Skin of body (tissue), 2 donors: ENCODE measurements around the gene ME3. TPM values are rescaled to one million over a fixed set of nuclear protein-coding genes. Genes with fewer than 3 reads are reported as not detected.
"Not testable (repeated sequence)": the region's sequence is repeated elsewhere in the genome, so short reads cannot be mapped to it uniquely, and the experiment has no call there.

Experiments used
- DNase-seq: peaks from one replicate; lab custom pipeline; 2025; lab: John Stamatoyannopoulos, UW
- total RNA-seq: library from RNA; depleted of rRNA; stranded (reverse); fragments of >200 nt; gene quantifications from one replicate; pipeline ENCODE4 v1.2.3, GENCODE V29; 2014

Gene ME3
- total RNA-seq, 1 donor from 2014 or later = 17.8 TPM

GRCh38 chr11:86666193-86666592 lies 6.2 kb downstream of the ME3 start:
- no peak for DNase-seq

GRCh38 chr11:86664930-86665329 lies 7.5 kb downstream of the ME3 start:
- DNase-seq = no peak

GRCh38 chr11:86663761-86664160 lies 8.7 kb downstream of the ME3 start:
- no peak for DNase-seq

- no peak for DNase-seq
Observed at GRCh38 chr11:86663291-86663690, 9.1 kb downstream of the ME3 start.

GRCh38 chr11:86660736-86661135 lies 11.7 kb downstream of the ME3 start:
- no peak for DNase-seq

DNA sequence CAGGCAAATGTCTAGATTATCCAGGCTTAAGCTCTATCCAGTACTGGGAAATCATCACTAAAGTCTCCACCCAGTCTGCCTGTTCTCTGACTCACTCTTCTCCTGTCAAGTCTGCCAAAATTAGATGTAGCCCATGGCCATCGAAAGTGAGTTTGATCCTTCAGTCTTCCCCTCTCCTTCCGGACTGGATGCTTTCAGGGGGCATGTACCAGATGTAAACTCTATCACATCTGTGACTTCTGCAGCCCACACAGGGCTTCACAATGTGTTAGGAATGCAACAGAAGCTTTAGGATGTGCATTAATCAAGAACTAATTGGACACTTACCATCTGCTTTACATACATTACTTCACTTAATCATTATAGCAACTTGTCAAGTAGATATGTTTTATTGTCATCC lies 12.3 kb downstream of the ME3 start:
- no peak for DNase-seq

- no peak for DNase-seq
Observed at GRCh38 chr11:86658534-86658933, 13.9 kb downstream of the ME3 start.

DNA sequence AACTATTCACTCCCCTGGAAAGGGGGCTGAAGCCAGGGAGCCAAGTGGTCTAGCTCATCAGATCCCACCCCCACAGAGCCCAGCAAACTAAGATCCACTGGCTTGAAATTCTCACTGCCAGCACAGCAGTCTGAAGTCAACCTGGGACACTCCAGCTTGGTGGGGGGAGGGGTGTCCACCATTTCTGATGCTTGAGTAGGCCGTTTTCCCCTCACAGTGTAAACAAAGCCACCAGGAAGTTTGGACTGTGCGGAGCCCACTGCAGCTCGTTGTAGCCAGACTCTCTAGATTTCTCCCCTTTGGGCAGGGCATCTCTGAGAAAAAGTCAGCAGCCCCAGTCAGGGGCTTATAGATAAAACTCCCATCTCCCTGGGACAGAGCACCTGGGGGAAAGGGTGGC lies 27.2 kb downstream of the ME3 start:
- not testable (repeated sequence) for DNase-seq

DNA sequence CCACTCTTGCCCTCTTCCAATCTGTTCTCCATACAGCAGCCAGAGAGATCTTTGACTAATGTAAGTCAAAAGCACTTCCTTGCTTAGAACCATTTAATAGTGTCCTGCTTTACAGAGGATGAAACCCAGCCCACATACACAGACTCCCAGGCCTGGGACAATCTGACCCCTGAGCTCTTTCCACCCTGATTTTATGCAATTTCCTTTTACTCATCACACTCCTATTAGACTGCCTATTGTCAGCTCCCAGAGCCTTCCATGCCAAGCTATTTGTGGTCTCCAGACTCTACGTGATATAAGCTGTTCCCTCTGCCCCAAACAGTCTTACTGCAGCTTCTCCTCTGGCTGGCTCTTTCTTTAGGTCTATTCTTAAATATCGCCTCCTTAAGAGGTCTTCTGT lies 28.1 kb downstream of the ME3 start:
- no peak for DNase-seq

DNA sequence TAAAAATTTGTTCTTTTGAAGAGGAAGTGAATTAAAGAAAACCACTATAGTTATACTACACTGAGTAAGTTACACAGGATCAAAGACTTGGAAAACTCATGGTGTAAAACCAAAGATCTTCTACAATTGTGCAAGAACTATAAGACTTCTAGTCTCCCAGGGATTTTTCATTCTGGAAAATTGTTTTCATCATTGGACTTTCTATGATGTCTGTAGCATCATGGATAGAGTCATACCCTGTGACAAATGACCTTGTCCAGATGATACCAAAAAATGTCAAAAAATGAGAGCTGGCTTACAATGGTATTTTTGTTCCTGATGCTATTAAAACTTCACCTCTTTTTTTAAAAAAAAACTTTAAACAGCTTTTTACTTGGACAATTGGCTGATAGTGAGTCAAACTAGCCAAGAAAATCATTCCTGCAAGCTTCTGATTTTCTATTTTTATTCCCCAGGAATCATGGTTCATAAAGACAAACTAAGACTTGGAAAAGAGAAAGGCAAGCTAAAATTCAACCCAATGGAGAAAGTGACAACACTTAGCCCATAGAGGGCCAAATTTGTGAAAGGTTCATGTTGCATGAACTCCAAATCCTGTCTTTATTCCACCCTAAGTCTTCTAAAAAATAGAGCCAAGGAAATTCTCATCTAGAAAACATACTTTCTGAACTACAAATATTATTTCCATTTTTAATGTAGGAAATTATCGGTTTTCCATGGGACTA lies 30.7 kb downstream of the ME3 start:
- no peak for DNase-seq

DNA sequence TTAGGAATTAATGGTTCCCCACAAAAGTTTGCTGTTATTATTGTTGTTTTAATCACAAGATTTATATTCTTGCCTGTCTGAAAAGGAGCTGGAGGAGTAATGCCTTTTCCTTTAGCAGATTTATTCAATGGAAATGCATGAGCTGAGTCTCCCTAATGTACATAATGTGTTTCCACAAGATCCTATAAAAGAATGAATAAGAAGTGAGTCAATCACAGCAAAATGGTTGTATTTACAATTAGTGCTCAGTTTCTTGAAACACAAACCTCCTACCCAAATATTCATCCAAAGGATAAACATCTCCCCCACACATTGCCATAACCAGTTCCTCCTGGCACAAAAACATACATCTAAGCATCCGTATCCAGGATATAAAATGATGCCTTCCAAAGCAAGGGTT lies 33.3 kb downstream of the ME3 start:
- no peak for DNase-seq

- DNase-seq = no peak
Observed at GRCh38 chr11:86638673-86639072, 33.7 kb downstream of the ME3 start.

DNA sequence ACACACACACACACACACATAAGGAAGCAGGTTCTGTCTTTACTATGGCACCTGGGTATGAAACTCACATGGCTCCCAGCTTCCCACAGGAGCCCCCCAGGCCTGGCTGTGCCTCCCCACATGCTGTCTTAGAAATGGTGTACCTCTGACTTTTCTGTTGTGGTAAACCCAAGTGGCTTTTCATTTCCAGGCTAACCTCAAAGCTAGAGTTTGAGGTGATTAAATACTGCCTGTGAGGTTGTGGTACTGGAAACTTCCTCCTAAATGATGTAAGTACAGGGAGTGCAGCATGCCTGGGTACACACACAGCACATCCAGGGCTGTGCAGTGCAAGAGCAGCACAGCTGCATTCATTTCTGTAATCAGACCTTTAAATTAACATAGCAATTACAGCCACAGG lies 34.4 kb downstream of the ME3 start:
- no peak for DNase-seq

DNA sequence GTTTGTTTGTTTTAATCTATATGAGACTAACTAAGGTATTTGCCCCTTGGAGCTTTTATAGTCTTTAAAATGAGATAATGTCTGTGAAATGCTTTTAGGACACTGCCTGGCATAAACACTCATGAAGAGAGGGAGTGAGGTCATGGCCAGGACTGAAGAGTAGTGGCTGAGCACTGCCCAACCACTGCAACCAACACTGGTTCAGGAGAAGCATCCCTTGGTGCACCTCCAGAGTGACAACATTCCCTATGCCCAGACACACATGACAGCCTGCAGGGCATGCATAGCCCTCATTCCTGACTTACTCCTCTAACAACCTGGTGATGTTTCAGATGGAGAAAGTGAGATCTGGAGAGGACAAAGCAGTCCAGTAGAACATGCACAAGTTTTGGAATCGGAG lies 36.1 kb downstream of the ME3 start:
- no peak for DNase-seq

GRCh38 chr11:86632499-86633269 lies 39.7 kb downstream of the ME3 start:
- no peak for DNase-seq

DNA sequence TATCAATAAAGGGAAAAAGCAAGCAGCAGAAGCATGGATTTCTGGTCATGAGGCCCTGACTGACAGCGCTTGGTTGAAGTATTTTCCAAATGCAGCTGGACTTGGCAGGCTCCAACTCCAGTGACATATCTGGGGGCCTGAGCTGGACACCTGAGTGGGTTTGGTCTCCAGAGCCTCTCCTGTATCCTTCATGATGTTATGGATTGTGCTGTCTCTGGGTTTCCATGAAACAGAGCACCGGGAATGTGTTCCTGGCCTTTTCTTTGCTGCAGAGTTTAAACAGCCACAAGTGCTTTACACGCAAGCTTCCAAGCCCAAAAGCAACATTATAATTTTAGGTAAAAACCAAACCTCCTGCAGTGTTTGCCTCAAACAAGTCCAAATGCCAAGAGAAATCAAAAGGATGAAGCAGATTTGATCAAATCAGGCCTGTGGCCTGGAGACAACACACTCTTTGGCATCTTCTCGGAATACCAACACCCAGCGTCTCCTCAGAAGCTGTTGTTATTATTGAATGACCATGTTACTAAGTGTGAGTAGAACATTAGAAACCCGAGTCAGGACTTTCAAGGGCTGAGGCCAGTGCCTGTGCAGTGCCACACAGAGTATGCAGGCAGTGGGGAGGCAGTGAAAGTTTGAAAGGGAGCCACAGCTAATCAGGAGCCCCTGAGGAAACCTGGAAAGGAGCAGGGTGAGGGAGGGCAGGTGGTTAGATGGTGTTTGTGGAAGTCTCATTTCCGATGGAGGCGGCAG lies 42.0 kb downstream of the ME3 start:
- DNase-seq = no peak

DNA sequence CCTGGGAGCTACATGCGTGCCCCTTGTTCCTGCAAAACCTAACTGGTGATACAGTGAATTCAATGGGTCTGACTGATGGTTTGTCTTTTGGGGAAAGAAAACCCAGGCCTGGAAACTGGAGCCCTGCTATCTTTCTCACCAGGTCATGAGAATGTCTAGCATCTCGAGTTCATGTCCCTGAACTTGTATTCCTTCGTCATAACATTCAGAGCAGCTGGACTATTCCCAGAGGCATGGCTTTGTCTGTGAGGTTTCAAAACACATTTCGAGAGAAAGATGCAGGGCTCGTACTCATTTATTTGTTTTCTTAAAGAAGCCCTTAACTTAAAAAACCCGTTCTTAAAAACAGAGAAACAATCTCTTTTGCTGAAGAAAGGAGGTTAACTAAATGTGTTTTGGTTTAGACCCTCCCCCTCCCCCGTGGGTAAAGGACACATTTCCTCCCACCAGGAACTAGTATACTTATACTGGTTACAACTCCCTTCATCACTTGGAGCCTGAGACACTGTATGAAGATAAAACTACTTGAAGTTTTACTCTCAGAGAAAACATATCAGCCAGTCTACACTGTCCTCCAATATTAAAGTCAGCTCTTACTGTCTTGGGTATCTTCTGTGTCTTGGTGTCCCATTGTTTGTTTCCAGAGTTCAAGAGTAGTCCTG lies 43.2 kb downstream of the ME3 start:
- peak; percentile 38 for DNase-seq

- DNase-seq = peak; percentile 58
Observed at GRCh38 chr11:86627776-86628455, 44.5 kb downstream of the ME3 start.

- DNase-seq = no peak
Observed at GRCh38 chr11:86625981-86626380, 46.4 kb downstream of the ME3 start.

DNA sequence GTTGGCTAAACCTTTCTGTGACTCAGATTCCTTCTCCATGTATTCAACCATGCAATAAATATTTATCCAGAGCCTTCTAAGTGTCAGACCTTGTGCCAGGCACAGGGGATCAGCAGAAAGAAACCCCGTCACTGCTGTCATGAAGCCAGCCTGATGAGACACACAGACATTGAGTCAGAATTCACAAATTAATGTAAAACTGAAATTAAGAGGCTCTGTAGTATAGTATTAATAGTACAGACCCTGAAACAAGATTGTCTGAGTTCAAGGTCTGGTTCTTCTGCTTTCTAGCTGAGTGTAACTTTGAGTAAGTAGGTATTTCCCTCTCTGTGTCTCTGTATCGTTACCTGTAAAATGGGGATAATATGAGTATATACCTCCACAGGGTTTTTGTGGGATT lies 46.9 kb downstream of the ME3 start:
- DNase-seq = no peak

- DNase-seq = no peak
Observed at GRCh38 chr11:86624366-86624765, 48.0 kb downstream of the ME3 start.
